Neuronal stem cell (in vitro differentiated cells): ENCODE measurements around the gene HNRNPH1.
A peak's percentile ranks its signal among the peaks of the same experiment; 100 is the strongest.

Experiments used
- DNase-seq: peaks from one replicate; pipeline ENCODE4 v3.0.0-alpha.2; 2013; ENCODE audit warnings: low spot score
- H2AFZ ChIP-seq: one replicate; pipeline ENCODE4 v1.6.1; 2013; ENCODE audit warnings: mild to moderate bottlenecking, low read length, inconsistent platforms
- H2AK5ac ChIP-seq: 2 replicates; pipeline ENCODE4 v1.6.1; 2013; ENCODE audit warnings: low read depth, mild to moderate bottlenecking, inconsistent platforms, low read length, moderate library complexity, mixed read lengths
- H2BK120ac ChIP-seq: 2 replicates; pipeline ENCODE4 v1.6.1; 2013; ENCODE audit warnings: low read depth, mild to moderate bottlenecking, inconsistent platforms, low read length, moderate library complexity, mixed read lengths
- H2BK12ac ChIP-seq: one replicate; pipeline ENCODE4 v1.6.1; 2013; ENCODE audit warnings: low read length, inconsistent platforms
- H2BK15ac ChIP-seq: 2 replicates; pipeline ENCODE4 v1.6.1; 2013; ENCODE audit warnings: mild to moderate bottlenecking, low read length, inconsistent platforms, mixed read lengths
- H2BK5ac ChIP-seq: one replicate; pipeline ENCODE4 v1.6.1; 2013; ENCODE audit warnings: inconsistent platforms, mild to moderate bottlenecking, low read length, moderate library complexity
- H3K14ac ChIP-seq: one replicate; pipeline ENCODE4 v1.6.1; 2013; ENCODE audit warnings: low read length, inconsistent platforms
- H3K18ac ChIP-seq: 2 replicates; pipeline ENCODE4 v1.6.1; 2013; ENCODE audit warnings: low read length, inconsistent platforms
- H3K23ac ChIP-seq: 2 replicates; pipeline ENCODE4 v1.6.1; 2013; ENCODE audit warnings: low read depth, mild to moderate bottlenecking, mixed read lengths, low read length, inconsistent platforms; ENCODE audit not compliant: poor library complexity
- H3K27ac ChIP-seq: replicated peaks from 3 replicates; pipeline ENCODE4 v1.5.1; 2013; ENCODE audit warnings: low read length, inconsistent platforms
- H3K27me3 ChIP-seq, 3 experiments: 2 replicates each; pipeline ENCODE4 v1.6.1; 2013; ENCODE audit warnings: low read length in 3 of 3, mild to moderate bottlenecking in 2 of 3, inconsistent platforms in 1 of 3, low read depth in 1 of 3, mixed read lengths in 1 of 3, moderate library complexity in 1 of 3; ENCODE audit not compliant: control insufficient read depth in 3 of 3, insufficient read depth in 3 of 3
- H3K36me3 ChIP-seq, 2 donors: replicated peaks in 1 of 2; 2 replicates each; pipeline ENCODE4 v1.6.1; 2013; ENCODE audit warnings: low read length in 2 of 2; ENCODE audit not compliant: control insufficient read depth in 2 of 2, insufficient read depth in 2 of 2
- H3K4ac ChIP-seq: 2 replicates; pipeline ENCODE4 v1.6.1; 2013; ENCODE audit warnings: inconsistent platforms, mild to moderate bottlenecking, low read length, moderate library complexity
- H3K4me1 ChIP-seq, 2 donors: 1 replicate in 1 of 2; 2 replicates in 1 of 2; pipeline ENCODE4 v1.6.1; 2013; ENCODE audit warnings: low read length in 2 of 2, low read depth in 1 of 2; ENCODE audit not compliant: control insufficient read depth in 2 of 2, insufficient read depth in 1 of 2
- H3K4me2 ChIP-seq: one replicate; pipeline ENCODE4 v1.6.1; 2013; ENCODE audit warnings: mild to moderate bottlenecking, low read length, inconsistent platforms; ENCODE audit not compliant: insufficient read depth, poor library complexity, severe bottlenecking
- H3K4me3 ChIP-seq, 2 donors: 2 replicates each; pipeline ENCODE4 v1.5.1; 2013; ENCODE audit warnings: low read length in 2 of 2, mild to moderate bottlenecking in 2 of 2, inconsistent platforms in 1 of 2, moderate library complexity in 1 of 2
- H3K79me1 ChIP-seq: one replicate; pipeline ENCODE4 v1.6.1; 2013; ENCODE audit warnings: low read depth, mild to moderate bottlenecking, inconsistent platforms, low read length, moderate library complexity
- H3K9ac ChIP-seq: one replicate; pipeline ENCODE4 v1.6.1; 2013; ENCODE audit warnings: mild to moderate bottlenecking, low read depth, low read length, inconsistent platforms; ENCODE audit not compliant: poor library complexity
- H3K9me3 ChIP-seq, 2 donors: replicated peaks in 1 of 2; 2 replicates each; pipeline versions ENCODE3 to v1.6.1; 2013; ENCODE audit warnings: low read length in 2 of 2, mild to moderate bottlenecking in 2 of 2, inconsistent platforms in 1 of 2, low read depth in 1 of 2, mixed read lengths in 1 of 2, moderate library complexity in 1 of 2; ENCODE audit not compliant: control insufficient read depth in 2 of 2, insufficient read depth in 1 of 2
- H4K8ac ChIP-seq: one replicate; pipeline ENCODE4 v1.6.1; 2013; ENCODE audit warnings: low read depth, mild to moderate bottlenecking, inconsistent platforms, low read length, moderate library complexity
- H4K91ac ChIP-seq: one replicate; pipeline ENCODE4 v1.6.1; 2013; ENCODE audit warnings: low read length, low read depth, mild to moderate bottlenecking, inconsistent platforms; ENCODE audit not compliant: poor library complexity
- WGBS, 2 donors: extraction: QIAGEN DNeasy Blood & Tissue Kit; methylation state at CpG; one replicate each; pipeline ENCODE4 v1.1.7; 2013; ENCODE audit warnings: missing lambda C conversion rate in 2 of 2, mixed read lengths in 1 of 2; ENCODE audit not compliant: insufficient read length in 2 of 2, insufficient replicate concordance in 1 of 2; ENCODE audit errors: extremely low coverage in 2 of 2; 5-methylcytosine and 5-hydroxymethylcytosine counted together

The HNRNPH1 gene

DNA sequence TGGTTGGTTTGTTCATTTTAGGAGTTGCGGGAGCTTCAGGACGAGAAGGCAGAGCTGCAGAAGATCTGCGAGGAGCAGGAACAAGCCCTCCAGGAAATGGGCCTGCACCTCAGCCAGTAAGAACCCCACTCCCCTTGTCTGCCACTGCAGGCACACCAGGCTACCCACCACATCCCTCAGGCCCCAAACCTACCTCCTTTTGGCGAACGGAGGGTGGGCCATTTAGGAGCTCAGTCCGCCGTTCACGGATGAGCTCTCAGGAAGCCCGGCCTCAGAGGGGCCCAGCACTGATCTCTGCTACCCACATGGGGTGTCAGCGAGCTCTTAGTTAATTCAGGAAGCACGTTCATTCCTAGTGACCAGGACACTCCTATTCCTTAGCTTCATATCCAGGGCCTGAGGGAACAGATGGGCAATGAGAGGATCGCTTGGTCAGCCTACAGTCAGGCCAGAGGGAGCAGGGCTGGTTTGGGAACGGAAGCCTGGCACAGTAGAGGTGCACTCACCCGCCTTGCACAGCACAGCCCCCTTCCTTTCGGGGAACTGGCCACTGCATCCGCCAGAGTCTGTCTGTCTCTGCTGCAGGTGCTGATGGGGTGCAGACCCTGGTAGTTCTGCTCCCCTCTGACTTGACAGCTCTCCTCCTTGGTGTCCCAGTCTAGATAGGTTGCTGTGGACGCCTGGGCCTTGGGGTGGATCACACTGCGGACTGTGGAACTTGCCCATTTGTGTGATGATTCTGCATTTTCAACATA lies 21.4 kb downstream of the HNRNPH1 start:
- WGBS, 2 donors, result no CpG with 5 or more reads among the region's 18 CpGs
- Histone ChIP-seq H2BK15ac (no peak overlapping the region), H3K18ac (no peak overlapping the region), H2BK120ac (no peak overlapping the region), H3K4ac (no peak overlapping the region), H4K8ac (no peak overlapping the region), H3K23ac (no peak overlapping the region), H2BK12ac (no peak overlapping the region), H4K91ac (peak overlapping the region; percentile 79), H3K9ac (no peak overlapping the region), H3K4me3 (no peak overlapping the region), H2AFZ (no peak overlapping the region), H2BK5ac (no peak overlapping the region), H3K4me2 (no peak overlapping the region), H3K14ac (no peak overlapping the region), H3K9me3 (peaks cover 0 to 2% of the 10 kb centered on the region in 2 donors), H3K4me1 (peaks cover 0 to 5% of the 10 kb centered on the region in 2 donors), H3K27me3 (no peaks in the 10 kb centered on the region), H2AK5ac (no peak overlapping the region), H3K79me1 (peaks cover 7% of the 10 kb centered on the region), H3K27ac (no peak overlapping the region), H3K36me3 (peaks cover 62 to 87% of the 10 kb centered on the region in 2 donors)
- DNase-seq, result no peak

GRCh38 chr5:179599973-179600372 lies 23.5 kb downstream of the HNRNPH1 start:
- Histone ChIP-seq H2BK15ac (no peak overlapping the region), H2BK5ac (no peak overlapping the region), H3K18ac (no peak overlapping the region), H3K4me3 (no peak overlapping the region), H3K9ac (no peak overlapping the region), H4K8ac (no peak overlapping the region), H3K4me1 (peaks cover 0 to 5% of the 10 kb centered on the region in 2 donors), H3K4me2 (no peak overlapping the region), H3K14ac (no peak overlapping the region), H3K9me3 (no peaks in the 10 kb centered on the region), H3K27ac (no peak overlapping the region), H2AFZ (no peak overlapping the region), H4K91ac (no peak overlapping the region), H3K36me3 (peaks cover 56 to 88% of the 10 kb centered on the region in 2 donors), H2BK12ac (no peak overlapping the region), H3K79me1 (peaks cover 5% of the 10 kb centered on the region), H3K27me3 (no peaks in the 10 kb centered on the region), H3K4ac (no peak overlapping the region), H2AK5ac (no peak overlapping the region), H2BK120ac (no peak overlapping the region), H3K23ac (no peak overlapping the region)
- WGBS, 2 donors, result no CpG with 5 or more reads among the region's 9 CpGs
- no peak for DNase-seq

- WGBS, 2 donors, result no CpG with 5 or more reads among the region's 16 CpGs
- H3K9ac ChIP-seq, result no peak overlapping the region
- no peak overlapping the region for H2BK12ac ChIP-seq
- H3K9me3 ChIP-seq, result no peaks in the 10 kb centered on the region
- no peak overlapping the region for H3K23ac ChIP-seq
- no peak overlapping the region for H3K4ac ChIP-seq
- H3K4me3 ChIP-seq, result no peak overlapping the region
- H3K4me2 ChIP-seq, result no peak overlapping the region
- H3K27me3 ChIP-seq, result no peaks in the 10 kb centered on the region
- H2BK15ac ChIP-seq, result no peak overlapping the region
- no peak overlapping the region for H3K18ac ChIP-seq
- no peak overlapping the region for H3K14ac ChIP-seq
- H2AFZ ChIP-seq, result no peak overlapping the region
- H2AK5ac ChIP-seq, result no peak overlapping the region
- peaks cover 0 to 5% of the 10 kb centered on the region in 2 donors for H3K4me1 ChIP-seq
- no peak overlapping the region for H4K8ac ChIP-seq
- no peak overlapping the region for H2BK120ac ChIP-seq
- H3K36me3 ChIP-seq, result peaks cover 60 to 89% of the 10 kb centered on the region in 2 donors
- H4K91ac ChIP-seq, result no peak overlapping the region
- no peak overlapping the region for H3K27ac ChIP-seq
- peaks cover 5% of the 10 kb centered on the region for H3K79me1 ChIP-seq
- no peak for DNase-seq
- H2BK5ac ChIP-seq, result no peak overlapping the region
Observed at GRCh38 chr5:179599566-179599965, 23.9 kb downstream of the HNRNPH1 start.

DNA sequence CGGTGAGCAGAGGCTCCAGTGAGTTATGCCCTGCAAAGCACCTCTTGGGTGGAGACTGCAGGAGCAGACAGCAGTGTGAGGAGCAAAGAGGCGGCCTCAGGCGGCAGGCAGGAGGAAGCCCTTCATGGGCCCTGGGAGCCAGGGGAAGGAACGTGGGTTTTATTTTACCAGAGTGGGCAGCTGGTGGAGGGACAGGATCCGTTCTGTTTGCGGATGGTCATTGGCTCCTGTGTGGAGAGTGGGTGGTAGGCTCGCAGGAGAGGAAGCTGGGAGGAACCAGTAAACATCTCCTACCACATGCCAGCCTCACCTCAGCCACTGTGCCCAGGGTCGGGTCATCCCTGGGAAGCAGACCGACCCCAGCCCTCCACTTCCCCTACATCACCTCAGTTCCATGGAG lies 24.4 kb downstream of the HNRNPH1 start:
- no peak overlapping the region for H3K4me3 ChIP-seq
- no peak overlapping the region for H2BK5ac ChIP-seq
- no peak overlapping the region for H2AK5ac ChIP-seq
- H3K36me3 ChIP-seq, result peaks cover 60 to 88% of the 10 kb centered on the region in 2 donors
- H3K27ac ChIP-seq, result no peak overlapping the region
- H2BK12ac ChIP-seq, result no peak overlapping the region
- peaks cover 5% of the 10 kb centered on the region for H3K79me1 ChIP-seq
- no peak overlapping the region for H3K18ac ChIP-seq
- no CpG with 5 or more reads among the region's 9 CpGs for WGBS, 2 donors
- H3K9me3 ChIP-seq, result no peaks in the 10 kb centered on the region
- no peak overlapping the region for H3K23ac ChIP-seq
- no peak overlapping the region for H2AFZ ChIP-seq
- H4K91ac ChIP-seq, result no peak overlapping the region
- H3K9ac ChIP-seq, result no peak overlapping the region
- H3K4me1 ChIP-seq, result peaks cover 0 to 5% of the 10 kb centered on the region in 2 donors
- DNase-seq, result no peak
- no peak overlapping the region for H3K14ac ChIP-seq
- H3K27me3 ChIP-seq, result no peaks in the 10 kb centered on the region
- H2BK15ac ChIP-seq, result no peak overlapping the region
- H2BK120ac ChIP-seq, result no peak overlapping the region
- H4K8ac ChIP-seq, result no peak overlapping the region
- H3K4me2 ChIP-seq, result no peak overlapping the region
- H3K4ac ChIP-seq, result no peak overlapping the region
